Measurements from ENCODE around the gene FOXC2. TPM values are rescaled to one million over a fixed set of nuclear protein-coding genes. Genes with fewer than 3 reads are reported as not detected.

The FOXC2 gene
- total and polyA plus RNA-seq, 10 of the 15 experiments (the other 5 are each of a cell fraction or from before 2014, with no cell fraction given): not detected

- intact Hi-C loops (cut with micrococcal nuclease; ENCODE audit: unreplicated experiment): loop anchor here (1.0 to 10.0 kb wide), 2 partner anchors 473 to 696 kb away; no protein-coding TSS in a partner anchor
- CTCF ChIA-PET: interaction anchor here (0.6 to 5.7 kb wide), 24 partner anchors 11 to 703 kb away, joined by 3 to 37 read pairs (median 4); no protein-coding TSS in a partner anchor
Observed at GRCh38 chr16:86517652-86518258, 48.9 kb upstream of the FOXC2 start.

More at GRCh38 chr16:86517652-86518258, 48.9 kb upstream of the FOXC2 start:
- Histone ChIP-seq H3K4me2 (ENCODE audit: control insufficient read depth, insufficient read depth) (no peak overlapping the region), H3K9ac (ENCODE audit: control insufficient read depth, insufficient read depth, low read length) (no peak overlapping the region), H3K4me3 (no peak overlapping the region), H3K27me3 (replicated peaks in 1 of 2; ENCODE audit: control insufficient read depth in 2 of 2, insufficient read depth in 2 of 2, low read length in 1 of 2) (peaks cover 5 to 9% of the 10 kb centered on the region in 2 experiments), H2AFZ (ENCODE audit: control insufficient read depth, low read depth, low read length) (no peak overlapping the region), H3K4me1 (ENCODE audit: control insufficient read depth, insufficient read depth, low read length) (no peaks in the 10 kb centered on the region), H4K20me1 (ENCODE audit: control insufficient read depth, insufficient read depth) (no peaks in the 10 kb centered on the region), H3K27ac (ENCODE audit: control insufficient read depth, insufficient read depth) (no peak overlapping the region), H3K9me3 (replicated peaks; ENCODE audit: control insufficient read depth, insufficient read depth, low read length) (no peaks in the 10 kb centered on the region), H3K36me3 (ENCODE audit: control insufficient read depth in 2 of 2, insufficient read depth in 2 of 2, low read length in 1 of 2) (no peaks in the 10 kb centered on the region), H3K79me2 (ENCODE audit: control insufficient read depth, insufficient read depth, low read length) (no peaks in the 10 kb centered on the region)
- DNase-seq (ENCODE audit: low read depth, low spot score) (no peak), FAIRE-seq (no peak), ATAC-seq (peak; percentile 84)
- POLR2A ChIA-PET: no interaction called here
- RAD21 ChIA-PET (ENCODE audit: unreplicated experiment): interaction anchor here (0.6 to 1.7 kb wide), 10 partner anchors 442 to 1381 kb away, joined by 3 to 10 read pairs (median 3); no protein-coding TSS in a partner anchor
- in situ Hi-C loops (cut with MboI): loop anchor here (5.0 to 10.0 kb wide), 2 partner anchors 445 to 473 kb away; no protein-coding TSS in a partner anchor
- WGBS (ENCODE audit: insufficient coverage, insufficient replicate concordance, low lambda C conversion rate, missing lambda C conversion rate): 15% methylated on average over 17 of the region's 17 CpGs
- BruUV-seq (replicated peaks): no TSS peak
- TF ChIP-seq CTCF (IDR thresholded peaks at IDR 0.05 in 2 of 3, conservative IDR thresholded peaks at IDR 0.05 in 1 of 3; ENCODE audit: control insufficient read depth in 2 of 3, extremely low read depth in 1 of 3, insufficient read depth in 1 of 3, low read depth in 3 of 3, low read length in 3 of 3) (peak; percentile 48 to 82 (median 71); a peak in 5 of 6 replicates), MEF2B (IDR thresholded peaks at IDR 0.05; ENCODE audit: partially characterized antibody, poor library complexity, severe bottlenecking) (no peak), SIX5 (IDR thresholded peaks at IDR 0.05; ENCODE audit: low read depth, low read length, severe bottlenecking) (no peak), SMC3 (IDR thresholded peaks at IDR 0.05; ENCODE audit: borderline replicate concordance, low read length) (peak; percentile 49; the same call in 1 of the 2 replicates), RAD21 (IDR thresholded peaks at IDR 0.05; ENCODE audit: insufficient read depth, low read depth, low read length) (peak; percentile 67), BHLHE40 (IDR thresholded peaks at IDR 0.05; ENCODE audit: borderline replicate concordance in 1 of 2, low read depth in 2 of 2, low read length in 1 of 2) (0 out of 4 replicates have a peak, but pooled peaks of 1 of the 2 experiments have one; percentile 15), USF1 (IDR thresholded peaks at IDR 0.05; ENCODE audit: borderline replicate concordance, extremely low read length, insufficient read depth, low read depth, low read length) (peak; percentile 47)
- SMC1A ChIA-PET (ENCODE audit: uncharacterized antibody, unreplicated experiment): interaction anchor here (0.7 to 3.1 kb wide), 6 partner anchors 176 to 699 kb away, joined by 3 to 11 read pairs (median 4); no protein-coding TSS in a partner anchor
